Neural progenitor cell (in vitro differentiated cells): ENCODE results near the gene ADAM10. TPM values are rescaled to one million over a fixed set of nuclear protein-coding genes. Genes with fewer than 3 reads are reported as not detected.

Source experiments
- DNase-seq: peaks from one replicate; pipeline ENCODE4 v3.0.0-alpha.2; 2016; ENCODE audit warnings: low spot score
- H2AFZ ChIP-seq: fragments of 200-600 bp; sonication (generic); replicated peaks from 2 replicates; pipeline ENCODE4 v1.6.1; 2016; ENCODE audit warnings: antibody characterized with exemption
- H3F3A ChIP-seq: fragments of 200-600 bp; sonication (generic); 2 replicates; pipeline ENCODE4 v1.6.1; 2016; ENCODE audit warnings: antibody characterized with exemption, low read depth
- H3K27ac ChIP-seq: fragments of 200-600 bp; sonication (generic); 2 replicates; pipeline ENCODE4 v1.5.1; 2016; ENCODE audit warnings: mild to moderate bottlenecking
- H3K27me3 ChIP-seq: fragments of 200-600 bp; sonication (generic); 2 replicates; pipeline ENCODE4 v1.6.1; 2016; ENCODE audit warnings: mild to moderate bottlenecking, moderate library complexity
- H3K36me3 ChIP-seq: fragments of 200-600 bp; sonication (generic); 2 replicates; pipeline ENCODE4 v1.5.1; 2016
- H3K4me1 ChIP-seq: fragments of 200-600 bp; sonication (generic); 2 replicates; pipeline ENCODE4 v1.6.1; 2016; ENCODE audit warnings: mixed run types
- H3K4me2 ChIP-seq: fragments of 200-600 bp; sonication (generic); 2 replicates; pipeline ENCODE4 v1.6.1; 2016
- H3K4me3 ChIP-seq: fragments of 200-600 bp; sonication (generic); 2 replicates; pipeline ENCODE4 v1.5.1; 2016
- H3K79me2 ChIP-seq: fragments of 200-600 bp; sonication (generic); 2 replicates; pipeline ENCODE4 v1.6.1; 2016; ENCODE audit warnings: low read depth
- H3K9ac ChIP-seq: fragments of 200-600 bp; sonication (generic); 2 replicates; pipeline ENCODE4 v1.6.1; 2016
- H3K9me3 ChIP-seq: fragments of 200-600 bp; sonication (generic); 2 replicates; pipeline ENCODE4 v1.5.1; 2016; ENCODE audit warnings: low read depth
- H4K20me1 ChIP-seq: fragments of 200-600 bp; sonication (generic); 2 replicates; pipeline ENCODE4 v1.6.1; 2016; ENCODE audit warnings: low read depth
- H3K27ac Mint-ChIP-seq: 3 replicates; pipeline ENCODE4 v1.8.0; 2021; ENCODE audit warnings: mixed read lengths
- H3K27me3 Mint-ChIP-seq: 2 replicates; pipeline ENCODE4 v1.8.0; 2022; ENCODE audit warnings: low read depth, mild to moderate bottlenecking, inconsistent platforms, moderate library complexity, mixed read lengths; ENCODE audit not compliant: insufficient read depth
- H3K36me3 Mint-ChIP-seq: 3 replicates; pipeline ENCODE4 v1.8.0; 2021; ENCODE audit warnings: mixed read lengths
- H3K4me1 Mint-ChIP-seq: 3 replicates; pipeline ENCODE4 v1.8.0; 2021; ENCODE audit warnings: mixed read lengths
- H3K4me3 Mint-ChIP-seq: 3 replicates; pipeline ENCODE4 v1.8.0; 2021; ENCODE audit warnings: mild to moderate bottlenecking, moderate library complexity, mixed read lengths
- H3K9me3 Mint-ChIP-seq: 3 replicates; pipeline ENCODE4 v1.8.0; 2020; ENCODE audit warnings: mixed read lengths
- EZH2 ChIP-seq: fragments of 200-600 bp; sonication (generic); IDR thresholded peaks from 2 replicates; pipeline ENCODE4 v1.6.1; 2017; ENCODE audit warnings: antibody characterized with exemption, mild to moderate bottlenecking, moderate library complexity
- EZH2phosphoT487 ChIP-seq: fragments of 200-600 bp; sonication (generic); IDR thresholded peaks from 2 replicates; pipeline ENCODE4 v1.6.1; 2017; ENCODE audit warnings: antibody characterized with exemption
- total RNA-seq: library from RNA; depleted of rRNA; stranded (reverse); fragments of >200 nt; gene quantifications from 2 replicates; pipeline ENCODE4 v1.2.3, GENCODE V29; 2015; ENCODE audit warnings: low replicate concordance
- TF ChIP-seq, protein P1 (sequence below): fragments of 200-600 bp; sonication (generic); IDR thresholded peaks from 2 replicates; pipeline ENCODE4 v1.5.1; 2017; ENCODE audit warnings: antibody characterized with exemption, mild to moderate bottlenecking

Gene ADAM10
- total RNA-seq, 1 donor from 2014 or later: 153 TPM

DNA sequence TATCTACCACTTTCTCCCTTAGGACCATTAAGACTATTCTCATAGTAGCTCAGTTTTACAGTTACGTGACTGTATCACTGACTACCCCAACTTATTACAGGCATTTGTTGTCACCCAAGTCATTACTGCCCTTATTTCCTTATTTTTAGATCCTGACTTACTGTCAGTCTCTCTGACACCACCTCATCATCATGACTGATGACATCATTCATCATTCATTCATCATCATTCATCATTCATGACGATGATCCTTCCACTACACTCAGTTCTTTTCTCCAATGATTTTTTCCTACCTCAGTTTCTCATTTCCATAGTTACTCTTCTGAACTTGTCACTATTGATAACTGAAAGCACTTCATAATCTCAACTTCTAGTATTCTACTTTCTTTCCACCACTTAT lies 83.8 kb downstream of the ADAM10 start:
- Histone ChIP-seq H2AFZ (no peak overlapping the region), H3K4me3 (no peak overlapping the region), H3K9me3 (no peaks in the 10 kb centered on the region), H3F3A (no peaks in the 10 kb centered on the region), H3K9ac (no peak overlapping the region), H3K36me3 (peaks cover 11% of the 10 kb centered on the region), H4K20me1 (no peaks in the 10 kb centered on the region), H3K79me2 (no peaks in the 10 kb centered on the region), H3K27me3 (no peaks in the 10 kb centered on the region), H3K4me2 (no peak overlapping the region), H3K4me1 (peaks cover 22% of the 10 kb centered on the region), H3K27ac (no peak overlapping the region)
- Mint-ChIP-seq H3K4me3 (no peak overlapping the region), H3K4me1 (peaks cover 5% of the 10 kb centered on the region), H3K36me3 (peaks cover 38% of the 10 kb centered on the region), H3K27ac (no peak overlapping the region), H3K27me3 (no peaks in the 10 kb centered on the region), H3K9me3 (no peaks in the 10 kb centered on the region)
- DNase-seq: no peak
- TF ChIP-seq, protein P1, sequence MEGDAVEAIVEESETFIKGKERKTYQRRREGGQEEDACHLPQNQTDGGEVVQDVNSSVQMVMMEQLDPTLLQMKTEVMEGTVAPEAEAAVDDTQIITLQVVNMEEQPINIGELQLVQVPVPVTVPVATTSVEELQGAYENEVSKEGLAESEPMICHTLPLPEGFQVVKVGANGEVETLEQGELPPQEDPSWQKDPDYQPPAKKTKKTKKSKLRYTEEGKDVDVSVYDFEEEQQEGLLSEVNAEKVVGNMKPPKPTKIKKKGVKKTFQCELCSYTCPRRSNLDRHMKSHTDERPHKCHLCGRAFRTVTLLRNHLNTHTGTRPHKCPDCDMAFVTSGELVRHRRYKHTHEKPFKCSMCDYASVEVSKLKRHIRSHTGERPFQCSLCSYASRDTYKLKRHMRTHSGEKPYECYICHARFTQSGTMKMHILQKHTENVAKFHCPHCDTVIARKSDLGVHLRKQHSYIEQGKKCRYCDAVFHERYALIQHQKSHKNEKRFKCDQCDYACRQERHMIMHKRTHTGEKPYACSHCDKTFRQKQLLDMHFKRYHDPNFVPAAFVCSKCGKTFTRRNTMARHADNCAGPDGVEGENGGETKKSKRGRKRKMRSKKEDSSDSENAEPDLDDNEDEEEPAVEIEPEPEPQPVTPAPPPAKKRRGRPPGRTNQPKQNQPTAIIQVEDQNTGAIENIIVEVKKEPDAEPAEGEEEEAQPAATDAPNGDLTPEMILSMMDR: no peak
- TF ChIP-seq EZH2: no peak
- no peak for TF ChIP-seq EZH2phosphoT487

DNA sequence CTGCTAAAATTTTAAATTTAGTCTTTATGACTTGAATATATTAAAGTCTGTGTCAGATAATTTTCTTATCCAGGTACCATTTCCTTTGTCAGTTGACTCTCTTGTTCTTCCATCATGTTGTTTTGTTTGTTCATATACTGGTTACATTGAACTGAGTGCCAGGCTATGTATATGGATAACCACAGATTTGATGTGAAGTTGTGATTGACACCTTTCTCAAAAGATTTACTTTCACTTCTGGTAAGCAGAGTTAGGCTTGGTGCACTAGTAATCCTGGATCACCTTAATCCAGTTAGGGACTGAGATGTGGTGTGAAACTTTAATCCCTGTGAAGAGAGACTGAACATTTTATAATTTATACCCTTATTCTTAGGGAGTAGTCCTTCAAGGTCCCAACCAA lies 99.4 kb downstream of the ADAM10 start:
- Histone ChIP-seq H3K9me3 (no peaks in the 10 kb centered on the region), H4K20me1 (no peaks in the 10 kb centered on the region), H3K27ac (no peak overlapping the region), H3K79me2 (no peaks in the 10 kb centered on the region), H3K4me1 (no peaks in the 10 kb centered on the region), H3K4me3 (no peak overlapping the region), H3K36me3 (peaks cover 3% of the 10 kb centered on the region), H3K9ac (no peak overlapping the region), H3K27me3 (no peaks in the 10 kb centered on the region), H2AFZ (no peak overlapping the region), H3F3A (no peaks in the 10 kb centered on the region), H3K4me2 (no peak overlapping the region)
- Mint-ChIP-seq H3K36me3 (peaks cover 35% of the 10 kb centered on the region), H3K27ac (no peak overlapping the region), H3K27me3 (no peaks in the 10 kb centered on the region), H3K9me3 (no peaks in the 10 kb centered on the region), H3K4me3 (no peak overlapping the region), H3K4me1 (no peaks in the 10 kb centered on the region)
- DNase-seq: no peak
- no peak for TF ChIP-seq EZH2
- TF ChIP-seq, protein P1: no peak
- no peak for TF ChIP-seq EZH2phosphoT487

DNA sequence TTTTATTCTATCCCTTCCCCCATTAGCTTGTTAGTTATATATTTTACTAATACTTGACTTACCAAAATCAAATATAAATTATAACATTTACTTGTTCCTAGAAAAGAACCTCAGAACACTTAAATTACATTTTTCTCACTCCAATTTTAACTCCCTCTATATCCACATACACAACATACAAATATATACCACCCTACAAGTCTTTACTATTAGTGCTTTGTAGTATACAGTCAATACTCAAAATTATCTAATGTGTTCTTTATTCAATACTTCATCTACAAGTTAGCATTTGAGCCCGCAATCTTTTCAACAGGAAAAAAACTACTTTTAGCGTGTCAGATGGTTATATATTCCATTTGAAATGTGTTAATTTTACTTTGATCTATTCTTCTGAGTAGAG lies 100.3 kb downstream of the ADAM10 start:
- H3K4me1 Mint-ChIP-seq: no peaks in the 10 kb centered on the region
- Histone ChIP-seq H3K4me2 (no peak overlapping the region), H2AFZ (no peak overlapping the region), H3K36me3 (peaks cover 3% of the 10 kb centered on the region), H3K9me3 (no peaks in the 10 kb centered on the region), H3K79me2 (no peaks in the 10 kb centered on the region), H3K9ac (no peak overlapping the region), H3K27ac (no peak overlapping the region), H3K4me1 (no peaks in the 10 kb centered on the region), H3K27me3 (no peaks in the 10 kb centered on the region), H4K20me1 (no peaks in the 10 kb centered on the region), H3F3A (no peaks in the 10 kb centered on the region), H3K4me3 (no peak overlapping the region)
- H3K27me3 Mint-ChIP-seq: no peaks in the 10 kb centered on the region
- H3K36me3 Mint-ChIP-seq: peaks cover 26% of the 10 kb centered on the region
- H3K27ac Mint-ChIP-seq: no peak overlapping the region
- H3K9me3 Mint-ChIP-seq: no peaks in the 10 kb centered on the region
- DNase-seq: no peak
- no peak for TF ChIP-seq EZH2
- no peak for TF ChIP-seq EZH2phosphoT487
- TF ChIP-seq, protein P1: no peak
- no peak overlapping the region for H3K4me3 Mint-ChIP-seq
